GM12878 (cell line): ENCODE data around the gene ABI1.

Experiments
- CTCF ChIP-seq, 3 experiments: IDR thresholded peaks in 2 of 3; conservative IDR thresholded peaks in 1 of 3; 2 replicates each; pipeline ENCODE4 v1.5.1; 2011; ENCODE audit warnings: low read depth in 3 of 3, low read length in 3 of 3, mild to moderate bottlenecking in 3 of 3, control low read depth in 2 of 3, moderate library complexity in 2 of 3, inconsistent platforms in 1 of 3, mixed read lengths in 1 of 3; ENCODE audit not compliant: control insufficient read depth in 2 of 3, insufficient read depth in 1 of 3; ENCODE audit errors: extremely low read depth in 1 of 3
- EP300 ChIP-seq, 2 experiments: fragments of 150-350 bp in 1 of 2; IDR thresholded peaks; 2 replicates each; pipeline ENCODE4 v1.6.1; 2011 to 2012; ENCODE audit warnings: low read depth in 2 of 2, low read length in 2 of 2, borderline replicate concordance in 1 of 2, improper control_type of control experiment in 1 of 2, inconsistent platforms in 1 of 2; ENCODE audit not compliant: control insufficient read depth in 1 of 2
- EZH2 ChIP-seq: IDR thresholded peaks from 2 replicates; pipeline ENCODE4 v1.6.1; 2012; ENCODE audit warnings: low read depth, mild to moderate bottlenecking, control low read depth, inconsistent platforms, low read length, borderline replicate concordance; ENCODE audit not compliant: control insufficient read depth
- FOS ChIP-seq: IDR thresholded peaks from 3 replicates; pipeline ENCODE4 v1.6.1; 2011; ENCODE audit warnings: borderline replicate concordance; ENCODE audit not compliant: insufficient read length; ENCODE audit errors: extremely low read depth
- GABPA ChIP-seq: IDR thresholded peaks from 2 replicates; pipeline ENCODE4 v1.6.1; 2014; ENCODE audit warnings: antibody characterized with exemption, low read depth, mild to moderate bottlenecking, inconsistent platforms
- HCFC1 ChIP-seq: fragments of 150-350 bp; IDR thresholded peaks from 2 replicates; pipeline ENCODE4 v1.6.1; 2014; ENCODE audit warnings: low read length
- MAX ChIP-seq: IDR thresholded peaks from 2 replicates; pipeline ENCODE4 v1.6.1; 2012; ENCODE audit warnings: low read depth, low read length, improper control_type of control experiment
- RFX5 ChIP-seq: IDR thresholded peaks from 2 replicates; pipeline ENCODE4 v1.6.1; 2011; ENCODE audit warnings: low read depth, low read length, improper control_type of control experiment
- USF1 ChIP-seq: IDR thresholded peaks from 2 replicates; pipeline ENCODE4 v1.6.1; 2011; ENCODE audit warnings: borderline replicate concordance, low read depth, mild to moderate bottlenecking, moderate library complexity, mixed read lengths, low read length; ENCODE audit not compliant: insufficient read depth; ENCODE audit errors: extremely low read length

GRCh38 chr10:26696786-26697162 lies 164.0 kb downstream of the ABI1 start:
- TF ChIP-seq EZH2, result no peak
- TF ChIP-seq FOS, result no peak
- no peak for TF ChIP-seq USF1
- TF ChIP-seq EP300 (IDR thresholded peaks at IDR 0.05; ENCODE audit: borderline replicate concordance in 1 of 2, control insufficient read depth in 1 of 2, low read depth in 2 of 2, low read length in 2 of 2), result no peak
- TF ChIP-seq RFX5, result no peak
- no peak for TF ChIP-seq MAX
- no peak for TF ChIP-seq CTCF (IDR thresholded peaks at IDR 0.05 in 2 of 3, conservative IDR thresholded peaks at IDR 0.05 in 1 of 3; ENCODE audit: control insufficient read depth in 2 of 3, extremely low read depth in 1 of 3, insufficient read depth in 1 of 3, low read depth in 3 of 3, low read length in 3 of 3)
- TF ChIP-seq HCFC1, result no peak
- TF ChIP-seq GABPA, result no peak
